ENCODE measurements around the gene RTN4R.

RTN4R gene

DNA sequence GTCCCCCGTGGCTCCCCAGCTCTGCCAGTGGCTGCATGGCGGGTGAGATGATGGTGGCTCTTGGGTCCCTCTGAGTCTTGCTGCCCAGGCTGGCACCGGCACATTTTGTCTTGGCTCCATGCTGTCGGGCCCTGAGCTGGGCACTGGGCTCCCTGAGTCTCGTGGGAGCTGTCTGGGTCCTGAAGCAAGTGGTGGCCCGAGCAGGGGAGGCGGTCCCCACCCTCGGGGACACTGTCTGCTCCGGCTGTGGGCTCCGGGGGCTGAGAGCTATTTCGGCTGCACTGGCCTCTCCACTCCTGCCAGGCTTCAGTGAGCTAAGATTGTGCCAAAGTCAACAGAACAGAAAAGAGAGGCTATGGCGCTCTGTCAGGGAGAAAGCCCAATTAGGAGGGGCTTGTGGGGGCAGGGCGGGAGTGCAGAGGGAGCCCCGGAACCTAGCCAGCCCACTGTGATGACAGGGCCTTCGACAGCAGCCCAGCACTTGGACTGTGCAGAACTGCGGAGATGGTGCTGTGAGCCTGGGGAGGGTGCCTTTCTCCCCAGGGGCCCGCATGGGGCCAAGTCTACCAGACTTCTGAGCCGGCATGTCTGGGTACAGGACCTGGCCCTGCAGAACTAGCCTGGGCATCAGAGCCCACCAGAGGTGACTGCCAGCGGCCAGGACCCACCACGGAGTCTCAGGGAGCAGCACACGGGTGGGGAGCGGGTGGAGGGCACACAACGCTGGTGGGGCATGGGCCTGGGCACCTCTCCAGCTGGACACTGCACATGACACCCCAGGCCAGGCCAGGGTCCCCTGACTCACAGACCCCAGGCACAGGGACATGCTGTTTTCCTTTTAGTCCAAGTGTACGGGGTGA, 38.0 kb downstream of the RTN4R start:
- Histone ChIP-seq H4K20me1 (ENCODE audit: insufficient read depth, low read length) (no peaks in the 10 kb centered on the region), H3K79me2 (ENCODE audit: insufficient read depth, low read length) (no peaks in the 10 kb centered on the region), H3K9me2 (ENCODE audit: low read depth, low read length) (no peaks in the 10 kb centered on the region), H3K4me1 (ENCODE audit: insufficient read depth, low read length, severe bottlenecking) (no peaks in the 10 kb centered on the region), H3K36me3 (ENCODE audit: insufficient read depth, low read length) (no peaks in the 10 kb centered on the region), H3K9me3 (ENCODE audit: low read length) (no peaks in the 10 kb centered on the region), H3K27me3 (ENCODE audit: insufficient read depth, low read length) (no peaks in the 10 kb centered on the region), H3F3A (ENCODE audit: insufficient read depth, low read length) (no peaks in the 10 kb centered on the region), H3K27ac (ENCODE audit: low read depth, low read length, poor library complexity, severe bottlenecking) (no peak overlapping the region), H3K9ac (ENCODE audit: low read length) (no peak overlapping the region), H3K4me3 (ENCODE audit: low read depth, low read length, poor library complexity, severe bottlenecking) (no peak overlapping the region), H2AFZ (ENCODE audit: low read length) (no peak overlapping the region), H3K4me2 (ENCODE audit: low read length) (no peak overlapping the region)
- TF ChIP-seq EZH2 (IDR thresholded peaks at IDR 0.05; ENCODE audit: borderline replicate concordance, low read length) (no peak), CTCF (IDR thresholded peaks at IDR 0.05; ENCODE audit: low read length) (no peak)

- H3K9ac ChIP-seq (ENCODE audit: low read length), result no peak overlapping the region
- H2AFZ ChIP-seq (ENCODE audit: low read length), result no peak overlapping the region
- no peaks in the 10 kb centered on the region for H3K4me1 ChIP-seq (ENCODE audit: insufficient read depth, low read length, severe bottlenecking)
- no peaks in the 10 kb centered on the region for H3F3A ChIP-seq (ENCODE audit: insufficient read depth, low read length)
- TF ChIP-seq EZH2 (IDR thresholded peaks at IDR 0.05; ENCODE audit: borderline replicate concordance, low read length), result no peak
- no peak for TF ChIP-seq CTCF (IDR thresholded peaks at IDR 0.05; ENCODE audit: low read length)
- H3K9me3 ChIP-seq (ENCODE audit: low read length), result no peaks in the 10 kb centered on the region
- H3K27ac ChIP-seq (ENCODE audit: low read depth, low read length, poor library complexity, severe bottlenecking), result no peak overlapping the region
- no peak overlapping the region for H3K4me3 ChIP-seq (ENCODE audit: low read depth, low read length, poor library complexity, severe bottlenecking)
- no peak overlapping the region for H3K4me2 ChIP-seq (ENCODE audit: low read length)
- H3K79me2 ChIP-seq (ENCODE audit: insufficient read depth, low read length), result no peaks in the 10 kb centered on the region
- H3K36me3 ChIP-seq (ENCODE audit: insufficient read depth, low read length), result no peaks in the 10 kb centered on the region
- no peaks in the 10 kb centered on the region for H3K9me2 ChIP-seq (ENCODE audit: low read depth, low read length)
- H4K20me1 ChIP-seq (ENCODE audit: insufficient read depth, low read length), result no peaks in the 10 kb centered on the region
- H3K27me3 ChIP-seq (ENCODE audit: insufficient read depth, low read length), result no peaks in the 10 kb centered on the region
Observed at GRCh38 chr22:20228939-20229272, 39.2 kb downstream of the RTN4R start.

DNA sequence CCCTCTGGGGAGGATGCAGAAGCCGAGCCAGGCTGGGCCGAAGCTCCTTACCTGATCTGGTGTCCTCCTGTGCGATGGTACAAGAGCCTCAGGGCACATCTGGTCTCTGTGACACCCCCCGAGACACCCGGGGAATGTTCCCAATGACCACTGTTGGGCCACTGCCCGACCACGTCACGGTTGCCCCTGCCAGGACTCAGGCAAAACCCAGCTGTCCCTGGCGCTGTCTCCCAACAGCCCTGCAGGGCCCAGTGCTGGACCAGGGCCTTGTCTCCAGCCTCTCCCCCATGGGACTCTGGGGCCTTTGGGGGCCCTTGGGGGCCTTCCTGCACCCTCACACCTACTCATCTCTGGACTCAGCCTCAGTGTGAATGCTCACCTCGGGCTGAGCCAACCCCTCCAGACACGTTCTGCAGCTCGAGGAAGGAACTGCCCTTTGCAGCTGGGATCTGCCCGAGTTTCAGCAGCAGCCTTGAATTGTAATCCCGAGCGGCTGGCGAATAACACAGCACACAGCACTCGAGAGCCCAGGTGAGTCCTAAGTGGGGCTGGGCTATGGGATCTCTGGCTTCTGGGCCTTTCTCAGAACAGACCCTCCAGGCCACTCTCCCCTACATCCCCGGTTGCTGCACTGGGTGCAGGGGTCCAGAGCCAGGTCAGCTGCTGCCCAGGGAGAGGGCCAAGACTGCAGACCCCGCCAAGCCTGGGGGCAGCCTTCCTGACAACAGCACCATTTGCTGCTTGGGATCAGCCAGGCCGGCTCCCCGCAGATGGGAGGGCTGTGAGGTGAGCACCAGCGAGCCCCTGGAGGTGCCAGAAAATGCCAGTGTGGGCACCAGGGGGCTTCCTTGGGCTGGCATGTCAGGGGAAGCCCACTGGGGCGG, 39.8 kb downstream of the RTN4R start:
- H3K4me3 ChIP-seq (ENCODE audit: low read depth, low read length, poor library complexity, severe bottlenecking), result no peak overlapping the region
- H3K27ac ChIP-seq (ENCODE audit: low read depth, low read length, poor library complexity, severe bottlenecking), result no peak overlapping the region
- no peaks in the 10 kb centered on the region for H3K27me3 ChIP-seq (ENCODE audit: insufficient read depth, low read length)
- H4K20me1 ChIP-seq (ENCODE audit: insufficient read depth, low read length), result no peaks in the 10 kb centered on the region
- H3K4me1 ChIP-seq (ENCODE audit: insufficient read depth, low read length, severe bottlenecking), result no peaks in the 10 kb centered on the region
- no peaks in the 10 kb centered on the region for H3K9me3 ChIP-seq (ENCODE audit: low read length)
- H3K36me3 ChIP-seq (ENCODE audit: insufficient read depth, low read length), result no peaks in the 10 kb centered on the region
- no peaks in the 10 kb centered on the region for H3F3A ChIP-seq (ENCODE audit: insufficient read depth, low read length)
- H3K9me2 ChIP-seq (ENCODE audit: low read depth, low read length), result no peaks in the 10 kb centered on the region
- H3K9ac ChIP-seq (ENCODE audit: low read length), result no peak overlapping the region
- no peak for TF ChIP-seq EZH2 (IDR thresholded peaks at IDR 0.05; ENCODE audit: borderline replicate concordance, low read length)
- TF ChIP-seq CTCF (IDR thresholded peaks at IDR 0.05; ENCODE audit: low read length), result no peak
- no peak overlapping the region for H2AFZ ChIP-seq (ENCODE audit: low read length)
- no peak overlapping the region for H3K4me2 ChIP-seq (ENCODE audit: low read length)
- no peaks in the 10 kb centered on the region for H3K79me2 ChIP-seq (ENCODE audit: insufficient read depth, low read length)
